Bronchial epithelial cell (primary cell): ENCODE measurements around the gene TTLL9. TPM values are rescaled to one million over a fixed set of nuclear protein-coding genes. Genes with fewer than 3 reads are reported as not detected.

ENCODE experiments used
- DNase-seq: peaks from one replicate; pipeline ENCODE4 v3.0.0-alpha.2; 2010; ENCODE audit warnings: low read depth
- FAIRE-seq: peaks from 2 replicates; lab custom pipeline; 2011; peaks lifted over from hg19 to GRCh38; lab: Jason Lieb, UNC
- H3K27me3 ChIP-seq: 2 replicates; pipeline ENCODE4 v1.5.1; 2011; ENCODE audit warnings: low read length; ENCODE audit not compliant: control insufficient read depth, insufficient read depth
- H3K36me3 ChIP-seq: 2 replicates; pipeline ENCODE4 v1.5.1; 2011; ENCODE audit warnings: low read length; ENCODE audit not compliant: control insufficient read depth, insufficient read depth
- H3K4me3 ChIP-seq: 2 replicates; pipeline ENCODE4 v1.5.1; 2011; ENCODE audit warnings: mild to moderate bottlenecking, low read depth, low read length, control low read depth
- total RNA-seq: library from RNA; depleted of rRNA; stranded (reverse); fragments of >200 nt; gene quantifications from 2 replicates; pipeline ENCODE4 v1.2.1, GENCODE V29; 2014
- TF ChIP-seq, protein P1 (sequence below): IDR thresholded peaks from 2 replicates; pipeline ENCODE4 v1.5.1; 2011; ENCODE audit warnings: mild to moderate bottlenecking, moderate library complexity, low read length, control low read depth, inconsistent platforms; ENCODE audit not compliant: insufficient read depth, severe bottlenecking

Gene TTLL9
- total RNA-seq, 1 donor from 2014 or later = not detected

DNA sequence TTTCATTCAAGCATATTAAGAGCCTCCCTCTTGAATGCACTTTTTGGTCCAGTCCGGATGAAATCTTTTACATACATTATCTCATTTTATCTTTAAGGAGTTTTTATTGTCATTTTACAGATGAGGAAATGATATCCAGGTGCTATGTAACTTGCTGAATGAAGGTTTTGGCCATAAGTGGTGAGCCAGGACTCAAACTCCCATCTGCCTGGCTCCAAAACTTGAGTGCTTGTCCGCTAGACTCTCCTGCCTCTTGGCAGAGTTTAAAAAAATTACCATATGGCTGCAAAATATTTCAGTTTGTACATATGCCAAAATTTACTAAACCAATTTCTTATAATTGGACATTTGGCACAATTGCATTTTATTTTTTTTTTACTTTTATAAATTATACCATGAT, 69.2 kb downstream of the TTLL9 start:
- DNase-seq (no peak), FAIRE-seq (no peak)
- H3K36me3 ChIP-seq = no peaks in the 10 kb centered on the region

DNA sequence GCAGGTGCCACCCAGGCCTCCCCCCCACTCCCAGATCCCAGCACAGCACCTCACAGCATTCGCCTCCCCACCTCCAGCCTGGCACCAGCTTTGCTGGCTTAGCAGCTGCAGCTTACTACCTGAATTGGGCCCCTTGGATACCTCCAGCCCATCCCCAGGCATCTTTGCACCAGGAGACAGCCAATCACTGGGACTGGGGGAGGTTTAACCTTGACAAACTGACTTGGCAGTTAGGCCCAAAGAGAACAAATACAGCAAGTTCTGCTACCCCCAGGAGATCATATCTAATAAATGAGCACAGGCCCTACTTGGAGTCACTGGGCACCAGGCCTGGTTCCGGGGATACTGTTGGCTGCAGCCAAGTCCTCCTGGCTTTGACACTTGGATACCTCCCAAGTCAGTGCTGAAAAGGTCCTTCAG, 72.6 kb downstream of the TTLL9 start:
- no peak for FAIRE-seq

More for the DNA sequence above, 69.2 kb downstream of the TTLL9 start:
- Histone ChIP-seq H3K27me3 (no peaks in the 10 kb centered on the region), H3K4me3 (no peak overlapping the region)
- TF ChIP-seq, protein P1, sequence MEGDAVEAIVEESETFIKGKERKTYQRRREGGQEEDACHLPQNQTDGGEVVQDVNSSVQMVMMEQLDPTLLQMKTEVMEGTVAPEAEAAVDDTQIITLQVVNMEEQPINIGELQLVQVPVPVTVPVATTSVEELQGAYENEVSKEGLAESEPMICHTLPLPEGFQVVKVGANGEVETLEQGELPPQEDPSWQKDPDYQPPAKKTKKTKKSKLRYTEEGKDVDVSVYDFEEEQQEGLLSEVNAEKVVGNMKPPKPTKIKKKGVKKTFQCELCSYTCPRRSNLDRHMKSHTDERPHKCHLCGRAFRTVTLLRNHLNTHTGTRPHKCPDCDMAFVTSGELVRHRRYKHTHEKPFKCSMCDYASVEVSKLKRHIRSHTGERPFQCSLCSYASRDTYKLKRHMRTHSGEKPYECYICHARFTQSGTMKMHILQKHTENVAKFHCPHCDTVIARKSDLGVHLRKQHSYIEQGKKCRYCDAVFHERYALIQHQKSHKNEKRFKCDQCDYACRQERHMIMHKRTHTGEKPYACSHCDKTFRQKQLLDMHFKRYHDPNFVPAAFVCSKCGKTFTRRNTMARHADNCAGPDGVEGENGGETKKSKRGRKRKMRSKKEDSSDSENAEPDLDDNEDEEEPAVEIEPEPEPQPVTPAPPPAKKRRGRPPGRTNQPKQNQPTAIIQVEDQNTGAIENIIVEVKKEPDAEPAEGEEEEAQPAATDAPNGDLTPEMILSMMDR = no peak

DNA sequence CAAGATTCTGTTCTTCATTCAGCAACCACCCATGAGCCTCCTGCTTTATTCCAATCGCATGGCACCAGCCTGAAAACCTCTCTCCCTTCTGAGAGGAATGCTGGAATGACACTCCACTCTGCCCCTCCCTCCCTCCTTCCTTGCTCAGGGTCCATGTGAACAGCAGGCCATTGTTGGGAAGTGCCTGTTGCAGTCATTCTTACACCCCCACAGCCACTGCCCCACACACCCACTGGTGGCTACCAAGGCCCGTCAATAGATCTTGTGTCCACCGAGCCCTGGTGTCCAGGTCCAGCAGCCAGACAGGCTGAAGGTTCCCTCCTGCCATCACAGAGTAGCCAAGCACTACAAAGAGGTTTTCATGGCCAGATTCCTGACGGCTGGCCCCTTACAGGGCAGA, 74.9 kb downstream of the TTLL9 start:
- H3K27me3 ChIP-seq = no peaks in the 10 kb centered on the region
- no peak overlapping the region for H3K4me3 ChIP-seq
- H3K36me3 ChIP-seq = peaks cover 16% of the 10 kb centered on the region
- DNase-seq (no peak), FAIRE-seq (no peak)
- TF ChIP-seq, protein P1 = no peak

More for the DNA sequence above, 72.6 kb downstream of the TTLL9 start:
- Histone ChIP-seq H3K36me3 (peaks cover 9% of the 10 kb centered on the region), H3K27me3 (no peaks in the 10 kb centered on the region), H3K4me3 (no peak overlapping the region)
- DNase-seq = no peak
- TF ChIP-seq, protein P1 = no peak

DNA sequence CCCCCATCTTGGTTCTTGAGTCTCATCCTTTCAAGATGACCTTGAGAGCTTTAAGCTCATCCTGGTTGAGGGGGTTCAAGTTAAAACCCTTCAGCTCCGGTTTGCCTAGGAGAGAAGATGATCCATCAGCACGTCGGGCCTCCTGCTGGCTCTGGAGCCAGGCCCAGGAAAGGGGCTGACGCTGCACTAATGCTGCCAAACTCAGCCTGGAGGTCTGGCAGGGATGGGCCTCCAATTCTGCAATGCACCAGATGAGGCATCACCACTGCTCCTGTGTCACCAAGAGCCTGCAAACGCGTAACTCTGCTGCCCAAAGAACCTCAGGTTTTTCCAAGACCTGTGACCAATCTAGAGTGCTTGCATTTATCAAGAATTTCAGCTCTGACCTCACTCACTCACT, 75.4 kb downstream of the TTLL9 start:
- TF ChIP-seq, protein P1 = no peak

DNA sequence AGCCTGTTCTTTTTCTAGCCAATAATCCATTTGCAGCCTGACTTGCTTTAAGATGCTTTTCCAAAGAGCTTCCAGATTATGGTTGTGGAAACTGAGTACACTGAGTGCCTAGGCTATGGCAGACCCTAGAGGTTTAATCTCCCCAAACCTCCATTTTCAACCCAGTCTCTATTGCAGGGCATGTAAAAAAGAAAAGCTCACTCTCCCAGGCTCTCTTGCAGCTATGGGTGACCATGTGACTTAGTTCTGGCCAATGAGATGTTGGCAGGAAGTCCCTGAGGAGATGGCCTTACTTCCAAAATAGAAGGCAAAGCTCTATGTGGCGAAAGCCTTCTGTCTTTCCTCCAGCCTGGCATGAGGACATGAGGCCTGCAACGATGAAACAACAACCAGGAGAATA, 77.6 kb downstream of the TTLL9 start:
- no peak for DNase-seq
- FAIRE-seq = no peak
- Histone ChIP-seq H3K36me3 (peaks cover 16% of the 10 kb centered on the region), H3K4me3 (no peak overlapping the region), H3K27me3 (no peaks in the 10 kb centered on the region)
- TF ChIP-seq, protein P1 = no peak

More for the DNA sequence above, 75.4 kb downstream of the TTLL9 start:
- Histone ChIP-seq H3K4me3 (no peak overlapping the region), H3K27me3 (no peaks in the 10 kb centered on the region), H3K36me3 (peaks cover 16% of the 10 kb centered on the region)
- no peak for DNase-seq
- FAIRE-seq = no peak
